ENCODE data around the gene FCHSD2.

DNA sequence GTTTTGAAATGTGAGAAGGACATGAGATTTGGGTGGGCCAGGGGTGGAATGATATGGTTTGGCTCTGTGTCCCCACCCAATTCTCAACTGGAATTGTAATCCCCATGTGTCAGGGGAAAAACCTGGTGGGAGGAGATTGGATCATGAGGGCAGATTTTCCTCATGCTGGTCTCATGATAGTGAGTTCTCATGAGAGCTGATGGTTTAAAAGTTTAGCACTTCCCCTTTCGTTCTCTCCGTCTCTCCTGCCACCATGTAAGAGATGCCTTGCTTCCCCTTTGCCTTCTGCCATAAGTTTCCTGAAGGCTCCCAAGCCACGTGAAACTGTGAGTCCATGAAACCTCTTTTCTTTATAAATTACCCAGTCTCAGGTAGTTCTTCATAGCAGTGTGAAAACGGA lies 113.5 kb downstream of the FCHSD2 start:
- TF ChIP-seq, protein P1, sequence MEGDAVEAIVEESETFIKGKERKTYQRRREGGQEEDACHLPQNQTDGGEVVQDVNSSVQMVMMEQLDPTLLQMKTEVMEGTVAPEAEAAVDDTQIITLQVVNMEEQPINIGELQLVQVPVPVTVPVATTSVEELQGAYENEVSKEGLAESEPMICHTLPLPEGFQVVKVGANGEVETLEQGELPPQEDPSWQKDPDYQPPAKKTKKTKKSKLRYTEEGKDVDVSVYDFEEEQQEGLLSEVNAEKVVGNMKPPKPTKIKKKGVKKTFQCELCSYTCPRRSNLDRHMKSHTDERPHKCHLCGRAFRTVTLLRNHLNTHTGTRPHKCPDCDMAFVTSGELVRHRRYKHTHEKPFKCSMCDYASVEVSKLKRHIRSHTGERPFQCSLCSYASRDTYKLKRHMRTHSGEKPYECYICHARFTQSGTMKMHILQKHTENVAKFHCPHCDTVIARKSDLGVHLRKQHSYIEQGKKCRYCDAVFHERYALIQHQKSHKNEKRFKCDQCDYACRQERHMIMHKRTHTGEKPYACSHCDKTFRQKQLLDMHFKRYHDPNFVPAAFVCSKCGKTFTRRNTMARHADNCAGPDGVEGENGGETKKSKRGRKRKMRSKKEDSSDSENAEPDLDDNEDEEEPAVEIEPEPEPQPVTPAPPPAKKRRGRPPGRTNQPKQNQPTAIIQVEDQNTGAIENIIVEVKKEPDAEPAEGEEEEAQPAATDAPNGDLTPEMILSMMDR (IDR thresholded peaks at IDR 0.05; ENCODE audit: low read length): no peak
- TF ChIP-seq EZH2 (IDR thresholded peaks at IDR 0.05; ENCODE audit: borderline replicate concordance, low read length): no peak

All from OCI-LY1 (cell line).